GM23248 (cell line): ENCODE measurements around the gene METTL1. TPM values are rescaled to one million over a fixed set of nuclear protein-coding genes. Genes with fewer than 3 reads are reported as not detected.
"Not testable (repeated sequence)": the region's sequence is repeated elsewhere in the genome, so short reads cannot be mapped to it uniquely, and the experiment has no call there.

ENCODE experiments used
- DNase-seq: peaks from one replicate; pipeline ENCODE4 v3.0.0-alpha.2; 2015
- H2AFZ ChIP-seq: fragments of 200-600 bp; sonication (generic); 2 replicates; pipeline ENCODE4 v1.6.1; 2016; ENCODE audit warnings: antibody characterized with exemption
- H3F3A ChIP-seq: fragments of 200-600 bp; sonication (generic); 2 replicates; pipeline ENCODE4 v1.6.1; 2016; ENCODE audit warnings: mild to moderate bottlenecking, antibody characterized with exemption, mixed run types; ENCODE audit not compliant: insufficient read depth
- H3K27ac ChIP-seq: fragments of 200-600 bp; sonication (generic); 2 replicates; pipeline ENCODE4 v1.5.1; 2016; ENCODE audit warnings: mild to moderate bottlenecking
- H3K27me3 ChIP-seq: fragments of 200-600 bp; sonication (generic); replicated peaks from 2 replicates; pipeline ENCODE4 v1.6.1; 2016; ENCODE audit warnings: mild to moderate bottlenecking; ENCODE audit not compliant: insufficient read depth
- H3K36me3 ChIP-seq: fragments of 200-600 bp; sonication (generic); 2 replicates; pipeline ENCODE4 v1.6.1; 2016; ENCODE audit warnings: low read depth, mild to moderate bottlenecking
- H3K4me1 ChIP-seq: fragments of 200-600 bp; sonication (generic); 2 replicates; pipeline ENCODE4 v1.6.1; 2016; ENCODE audit warnings: mild to moderate bottlenecking; ENCODE audit not compliant: insufficient read depth
- H3K4me2 ChIP-seq: fragments of 200-600 bp; sonication (generic); one replicate; pipeline ENCODE4 v1.6.1; 2016; ENCODE audit warnings: mild to moderate bottlenecking; ENCODE audit not compliant: unreplicated experiment
- H3K4me3 ChIP-seq: fragments of 200-600 bp; sonication (generic); 2 replicates; pipeline ENCODE4 v1.5.1; 2016; ENCODE audit warnings: mild to moderate bottlenecking
- H3K79me2 ChIP-seq: fragments of 200-600 bp; sonication (generic); 2 replicates; pipeline ENCODE4 v1.6.1; 2016; ENCODE audit warnings: mild to moderate bottlenecking; ENCODE audit not compliant: insufficient read depth
- H3K9ac ChIP-seq: fragments of 200-600 bp; sonication (generic); 2 replicates; pipeline ENCODE4 v1.6.1; 2016; ENCODE audit warnings: mild to moderate bottlenecking
- H3K9me2 ChIP-seq: fragments of 200-600 bp; sonication (generic); 2 replicates; pipeline ENCODE4 v1.6.1; 2016; ENCODE audit warnings: mixed run types, mild to moderate bottlenecking, moderate library complexity; ENCODE audit not compliant: insufficient read depth
- H3K9me3 ChIP-seq: fragments of 200-600 bp; sonication (generic); one replicate; pipeline ENCODE4 v1.6.1; 2017; ENCODE audit warnings: low read depth
- H4K20me1 ChIP-seq: fragments of 200-600 bp; sonication (generic); 2 replicates; pipeline ENCODE4 v1.6.0; 2016; ENCODE audit not compliant: insufficient read depth
- EZH2 ChIP-seq: fragments of 200-600 bp; sonication (generic); IDR thresholded peaks from 2 replicates; pipeline ENCODE4 v1.6.1; 2018; ENCODE audit warnings: antibody characterized with exemption, mild to moderate bottlenecking; ENCODE audit not compliant: insufficient read depth, poor library complexity, severe bottlenecking
- EZH2phosphoT487 ChIP-seq: fragments of 200-600 bp; sonication (generic); IDR thresholded peaks from 2 replicates; pipeline ENCODE4 v1.6.1; 2018; ENCODE audit warnings: antibody characterized with exemption, moderate library complexity, mild to moderate bottlenecking, low read depth; ENCODE audit not compliant: insufficient read depth
- WGBS, 2 experiments: methylation state at CpG; one replicate each; pipeline ENCODE4 v1.1.6; 2015 to 2017; ENCODE audit warnings: low lambda C conversion rate in 2 of 2, low coverage in 1 of 2; ENCODE audit errors: missing lambda C conversion rate in 2 of 2; 5-methylcytosine and 5-hydroxymethylcytosine counted together
- in situ Hi-C: fragments of 300-500 bp; cut with MboI; formaldehyde crosslinking; loops from 2 replicates; pipeline ENCODE4 v1.15.0; 2020
- polyA plus RNA-seq: library from polyadenylated mRNA; unstranded; fragments of >200 nt; fragmentation: Nextera tagmentation; extraction: Ambion mirVana; gene quantifications from 2 replicates; pipeline ENCODE4 v1.2.1, GENCODE V29; 2016
- total RNA-seq: library from RNA; depleted of rRNA; stranded (reverse); fragments of >200 nt; shearing (Covaris generic); gene quantifications from 2 replicates; pipeline ENCODE4 v1.2.3, GENCODE V29; 2014

Gene METTL1
- total and polyA plus RNA-seq, 2 experiments from 2014 or later, result 3.7 to 33.2 TPM

- Histone ChIP-seq H2AFZ (no peak overlapping the region), H4K20me1 (no peaks in the 10 kb centered on the region), H3F3A (peaks cover under 1% of the 10 kb centered on the region; the same call in 1 of the 2 replicates), H3K9me3 (no peaks in the 10 kb centered on the region), H3K27ac (no peak overlapping the region), H3K9me2 (no peaks in the 10 kb centered on the region), H3K4me3 (no peak overlapping the region), H3K36me3 (no peaks in the 10 kb centered on the region), H3K4me2 (no peak overlapping the region), H3K79me2 (peaks cover 25% of the 10 kb centered on the region), H3K4me1 (peaks cover 3% of the 10 kb centered on the region), H3K27me3 (no peaks in the 10 kb centered on the region), H3K9ac (no peak overlapping the region)
- DNase-seq, result no peak
- no peak for TF ChIP-seq EZH2
- no peak for TF ChIP-seq EZH2phosphoT487
- 72 to 76% methylated on average over 4 of the region's 4 CpGs for WGBS, 2 experiments
- in situ Hi-C loops, result no loop called here
Measured at GRCh38 chr12:57775563-57776246, 3.8 kb upstream of the METTL1 start.

GRCh38 chr12:57775044-57775443, 3.1 kb upstream of the METTL1 start:
- peaks cover 3% of the 10 kb centered on the region for H3K4me1 ChIP-seq
- no peak overlapping the region for H3K9ac ChIP-seq
- peaks cover 31% of the 10 kb centered on the region for H3K79me2 ChIP-seq
- H3K36me3 ChIP-seq, result no peaks in the 10 kb centered on the region
- no peaks in the 10 kb centered on the region for H3K27me3 ChIP-seq
- H3F3A ChIP-seq, result no peaks in the 10 kb centered on the region; the same call in 1 of the 2 replicates
- H3K9me2 ChIP-seq, result no peaks in the 10 kb centered on the region
- no peak overlapping the region for H3K4me2 ChIP-seq
- H3K9me3 ChIP-seq, result no peaks in the 10 kb centered on the region
- TF ChIP-seq EZH2, result no peak
- no peak for TF ChIP-seq EZH2phosphoT487
- H3K4me3 ChIP-seq, result no peak overlapping the region
- in situ Hi-C loops, result no loop called here
- H3K27ac ChIP-seq, result no peak overlapping the region
- 61 to 73% methylated on average over 2 to 3 of the region's 3 CpGs for WGBS, 2 experiments
- no peaks in the 10 kb centered on the region for H4K20me1 ChIP-seq
- DNase-seq, result no peak
- no peak overlapping the region for H2AFZ ChIP-seq

GRCh38 chr12:57774634-57775033, 2.7 kb upstream of the METTL1 start:
- H3K4me3 ChIP-seq, H3K4me2 ChIP-seq, H3K4me1 ChIP-seq, H2AFZ ChIP-seq, H4K20me1 ChIP-seq, in situ Hi-C loops, H3K9me3 ChIP-seq, H3K27me3 ChIP-seq, H3F3A ChIP-seq, H3K9ac ChIP-seq, H3K36me3 ChIP-seq, H3K9me2 ChIP-seq, H3K27ac ChIP-seq, DNase-seq: not testable (repeated sequence)
- peaks cover 31% of the 10 kb centered on the region for H3K79me2 ChIP-seq
- WGBS, 2 experiments, result 78 to 79% methylated on average over 11 of the region's 11 CpGs

GRCh38 chr12:57772429-57773322, 771 bp upstream of the METTL1 start, which contains the start of gene EEF1AKMT3:
EEF1AKMT3 (plus strand) TSS chr12:57772614; CDS start chr12:57772725, 111 bp downstream.
- Histone ChIP-seq H3K79me2 (peaks cover 31% of the 10 kb centered on the region), H3K36me3 (no peaks in the 10 kb centered on the region), H3K4me1 (peaks cover 3% of the 10 kb centered on the region), H3K9ac (peak within 1 kb of the TSS; percentile 98), H3K9me2 (no peaks in the 10 kb centered on the region), H3K4me2 (peak within 1 kb of the TSS; percentile 99), H3K9me3 (no peaks in the 10 kb centered on the region), H3K27me3 (no peaks in the 10 kb centered on the region), H3K27ac (peak within 1 kb of the TSS; percentile 99), H4K20me1 (no peaks in the 10 kb centered on the region), H2AFZ (peak within 1 kb of the TSS; percentile 98), H3K4me3 (peak within 1 kb of the TSS; percentile 99), H3F3A (no peaks in the 10 kb centered on the region)
- TF ChIP-seq EZH2 (no peak), EZH2phosphoT487 (no peak)
- DNase-seq, result peak; percentile 79
- WGBS, 2 experiments, result 1% methylated on average over 56 to 64 of the region's 67 CpGs
- in situ Hi-C loops, result no loop called here
